Vagina (tissue), 2 donors: ENCODE results near the gene RAC2.

Experiments used
- POLR2A ChIP-seq, 2 donors: fragments of 450-650 bp; IDR thresholded peaks; one replicate each; pipeline ENCODE4 v1.6.1; 2017; ENCODE audit warnings: antibody characterized with exemption in 2 of 2, mild to moderate bottlenecking in 2 of 2, moderate library complexity in 2 of 2
- POLR2AphosphoS5 ChIP-seq, 2 donors: sonication (generic); formaldehyde crosslinking; IDR thresholded peaks; one replicate each; pipeline ENCODE4 v1.9.0; 2017; ENCODE audit warnings: antibody characterized with exemption in 2 of 2, mild to moderate bottlenecking in 2 of 2, low read depth in 1 of 2; ENCODE audit not compliant: insufficient read depth in 1 of 2
- TF ChIP-seq, protein P1 (sequence below), 3 experiments: fragments of 450-650 bp in 2 of 3; fragments of 200-600 bp in 1 of 3; sonication (generic) in 1 of 3; IDR thresholded peaks; one replicate each; pipeline ENCODE4 v1.5.1; 2017 to 2019; ENCODE audit warnings: antibody characterized with exemption in 3 of 3, mild to moderate bottlenecking in 2 of 3, moderate library complexity in 2 of 3

DNA sequence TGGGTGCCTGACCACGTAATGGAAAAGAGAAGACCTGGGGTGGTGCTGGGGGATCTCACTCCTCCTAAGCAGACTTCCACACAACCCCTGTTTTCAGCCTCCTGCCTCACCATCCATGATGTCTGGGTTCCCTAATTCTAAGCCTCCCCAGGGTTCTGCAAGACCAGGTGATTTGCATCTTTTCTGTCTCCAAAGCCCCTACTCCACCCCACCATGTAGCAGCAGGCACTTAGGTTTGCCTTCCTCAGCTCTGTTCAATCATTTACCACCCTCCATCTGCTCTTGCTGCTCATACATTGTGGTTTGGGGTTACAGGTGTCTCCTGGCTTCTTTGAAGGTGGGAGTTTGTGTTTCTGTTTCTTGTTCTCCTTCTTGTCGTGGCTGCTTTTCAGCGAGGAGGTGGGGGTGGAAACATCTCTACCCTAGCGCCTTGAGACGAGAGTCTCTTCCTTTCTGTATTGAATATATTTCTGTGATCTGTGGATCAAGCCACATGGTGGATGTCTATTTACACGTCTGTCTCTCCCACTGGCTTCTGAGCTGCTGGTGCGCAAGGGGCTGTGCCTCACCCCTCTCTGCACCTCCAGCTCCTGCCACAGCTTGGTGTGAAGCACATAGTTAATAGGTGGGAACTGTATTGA lies 25.2 kb downstream of the RAC2 start:
- TF ChIP-seq POLR2AphosphoS5 (IDR thresholded peaks at IDR 0.05; ENCODE audit: insufficient read depth in 1 of 2, low read depth in 1 of 2) (no peak), POLR2A (IDR thresholded peaks at IDR 0.05) (no peak)
- TF ChIP-seq, protein P1, sequence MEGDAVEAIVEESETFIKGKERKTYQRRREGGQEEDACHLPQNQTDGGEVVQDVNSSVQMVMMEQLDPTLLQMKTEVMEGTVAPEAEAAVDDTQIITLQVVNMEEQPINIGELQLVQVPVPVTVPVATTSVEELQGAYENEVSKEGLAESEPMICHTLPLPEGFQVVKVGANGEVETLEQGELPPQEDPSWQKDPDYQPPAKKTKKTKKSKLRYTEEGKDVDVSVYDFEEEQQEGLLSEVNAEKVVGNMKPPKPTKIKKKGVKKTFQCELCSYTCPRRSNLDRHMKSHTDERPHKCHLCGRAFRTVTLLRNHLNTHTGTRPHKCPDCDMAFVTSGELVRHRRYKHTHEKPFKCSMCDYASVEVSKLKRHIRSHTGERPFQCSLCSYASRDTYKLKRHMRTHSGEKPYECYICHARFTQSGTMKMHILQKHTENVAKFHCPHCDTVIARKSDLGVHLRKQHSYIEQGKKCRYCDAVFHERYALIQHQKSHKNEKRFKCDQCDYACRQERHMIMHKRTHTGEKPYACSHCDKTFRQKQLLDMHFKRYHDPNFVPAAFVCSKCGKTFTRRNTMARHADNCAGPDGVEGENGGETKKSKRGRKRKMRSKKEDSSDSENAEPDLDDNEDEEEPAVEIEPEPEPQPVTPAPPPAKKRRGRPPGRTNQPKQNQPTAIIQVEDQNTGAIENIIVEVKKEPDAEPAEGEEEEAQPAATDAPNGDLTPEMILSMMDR (IDR thresholded peaks at IDR 0.05) = no peak
